Gastroesophageal sphincter (tissue), 4 donors: Measurements from ENCODE around the gene FAM168A. TPM values are rescaled to one million over a fixed set of nuclear protein-coding genes. Genes with fewer than 3 reads are reported as not detected.

Source experiments
- ATAC-seq: fragments of 150-250 bp; one replicate; pipeline ENCODE4 v1.9.1; 2016; ENCODE audit warnings: mild to moderate bottlenecking, moderate library complexity
- H3K27ac ChIP-seq, 4 donors: fragments of 200-600 bp; sonication (generic) in 3 of 4; 1 replicate in 3 of 4; 2 replicates in 1 of 4; pipeline ENCODE4 v1.5.1; 2016 to 2019
- H3K27me3 ChIP-seq: fragments of 200-600 bp; sonication (generic); one replicate; pipeline ENCODE4 v1.5.1; 2019
- H3K36me3 ChIP-seq, 2 donors: fragments of 200-600 bp; sonication (generic); one replicate each; pipeline ENCODE4 v1.5.1; 2019; ENCODE audit warnings: control low read depth in 1 of 2
- H3K4me1 ChIP-seq, 3 donors: fragments of 200-600 bp; sonication (generic); 1 replicate in 2 of 3; 2 replicates in 1 of 3; pipeline ENCODE4 v1.5.1; 2016 to 2019; ENCODE audit warnings: control low read depth in 2 of 3
- H3K4me3 ChIP-seq, 2 donors: fragments of 200-600 bp; sonication (generic); one replicate each; pipeline ENCODE4 v1.5.1; 2019; ENCODE audit warnings: mild to moderate bottlenecking in 1 of 2, moderate library complexity in 1 of 2
- H3K9me3 ChIP-seq, 3 donors: fragments of 200-600 bp; sonication (generic); one replicate each; pipeline ENCODE4 v1.5.1; 2017 to 2019; ENCODE audit warnings: control low read depth in 2 of 3
- EP300 ChIP-seq: sonication (generic); formaldehyde crosslinking; IDR thresholded peaks from one replicate; pipeline ENCODE4 v1.6.1; 2017; ENCODE audit warnings: antibody characterized with exemption, mild to moderate bottlenecking
- POLR2A ChIP-seq, 2 donors: fragments of 450-650 bp; IDR thresholded peaks; one replicate each; pipeline ENCODE4 v1.6.1; 2017; ENCODE audit warnings: antibody characterized with exemption in 2 of 2, mild to moderate bottlenecking in 2 of 2, moderate library complexity in 1 of 2
- POLR2AphosphoS5 ChIP-seq: sonication (generic); formaldehyde crosslinking; IDR thresholded peaks from one replicate; pipeline ENCODE4 v1.6.1; 2017; ENCODE audit warnings: antibody characterized with exemption
- WGBS, 2 donors: methylation state at CpG; one replicate each; pipeline ENCODE4 v1.1.5; 2018; ENCODE audit warnings: low coverage in 1 of 2; 5-methylcytosine and 5-hydroxymethylcytosine counted together
- small RNA-seq, 4 donors: library from RNA; depleted of rRNA; stranded (forward); fragments of <200 nt; gene quantifications; one replicate each; pipeline ENCODE3, GENCODE V24; 2016
- total RNA-seq, 4 donors: library from RNA; depleted of rRNA; stranded (reverse); fragments of >200 nt; gene quantifications; one replicate each; pipeline ENCODE4 v1.1.0, GENCODE V29; 2016
- TF ChIP-seq, protein P1 (sequence below), 4 experiments: fragments of 200-600 bp in 2 of 4; fragments of 450-650 bp in 2 of 4; sonication (generic) in 1 of 4; IDR thresholded peaks; one replicate each; pipeline ENCODE4 v1.5.1; 2017 to 2019; ENCODE audit warnings: antibody characterized with exemption in 4 of 4, mild to moderate bottlenecking in 2 of 4, moderate library complexity in 2 of 4

Gene FAM168A
- total RNA-seq, 4 donors from 2014 or later: 27.5 to 51.8 (median 42.0) TPM

DNA sequence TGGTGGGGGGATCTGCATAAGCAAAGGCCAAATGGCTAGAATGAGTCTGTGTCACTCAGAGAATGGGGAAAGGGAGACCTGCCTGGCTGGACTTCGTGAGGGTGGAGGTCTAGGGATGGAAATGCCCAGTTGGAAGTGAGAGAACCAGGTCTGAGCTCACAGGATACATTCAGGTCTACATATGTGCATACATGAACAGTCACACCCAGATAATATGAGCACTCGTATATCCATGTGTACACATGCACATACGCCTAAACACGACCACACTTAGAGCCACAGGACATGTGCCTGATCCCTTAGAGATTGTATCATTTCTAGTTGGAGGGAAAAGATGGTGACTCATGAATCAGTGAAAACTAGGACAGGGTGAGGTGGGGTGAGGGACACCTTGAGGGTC is 242.8 kb downstream of the FAM168A start:
- no peak for ATAC-seq
- Histone ChIP-seq H3K4me1 (peaks cover 0 to 40% (median 0%) of the 10 kb centered on the region in 3 donors), H3K4me3 (no peak overlapping the region), H3K27me3 (no peaks in the 10 kb centered on the region), H3K9me3 (no peaks in the 10 kb centered on the region), H3K36me3 (peaks cover 0 to 76% of the 10 kb centered on the region in 2 donors), H3K27ac (no peak overlapping the region)
- TF ChIP-seq, protein P1, sequence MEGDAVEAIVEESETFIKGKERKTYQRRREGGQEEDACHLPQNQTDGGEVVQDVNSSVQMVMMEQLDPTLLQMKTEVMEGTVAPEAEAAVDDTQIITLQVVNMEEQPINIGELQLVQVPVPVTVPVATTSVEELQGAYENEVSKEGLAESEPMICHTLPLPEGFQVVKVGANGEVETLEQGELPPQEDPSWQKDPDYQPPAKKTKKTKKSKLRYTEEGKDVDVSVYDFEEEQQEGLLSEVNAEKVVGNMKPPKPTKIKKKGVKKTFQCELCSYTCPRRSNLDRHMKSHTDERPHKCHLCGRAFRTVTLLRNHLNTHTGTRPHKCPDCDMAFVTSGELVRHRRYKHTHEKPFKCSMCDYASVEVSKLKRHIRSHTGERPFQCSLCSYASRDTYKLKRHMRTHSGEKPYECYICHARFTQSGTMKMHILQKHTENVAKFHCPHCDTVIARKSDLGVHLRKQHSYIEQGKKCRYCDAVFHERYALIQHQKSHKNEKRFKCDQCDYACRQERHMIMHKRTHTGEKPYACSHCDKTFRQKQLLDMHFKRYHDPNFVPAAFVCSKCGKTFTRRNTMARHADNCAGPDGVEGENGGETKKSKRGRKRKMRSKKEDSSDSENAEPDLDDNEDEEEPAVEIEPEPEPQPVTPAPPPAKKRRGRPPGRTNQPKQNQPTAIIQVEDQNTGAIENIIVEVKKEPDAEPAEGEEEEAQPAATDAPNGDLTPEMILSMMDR (IDR thresholded peaks at IDR 0.05): no peak
- no peak for TF ChIP-seq EP300
- no peak for TF ChIP-seq POLR2AphosphoS5
- TF ChIP-seq POLR2A (IDR thresholded peaks at IDR 0.05): no peak
- WGBS, 2 donors: 92 to 100% methylated on average over 1 to 2 of the region's 4 CpGs

DNA sequence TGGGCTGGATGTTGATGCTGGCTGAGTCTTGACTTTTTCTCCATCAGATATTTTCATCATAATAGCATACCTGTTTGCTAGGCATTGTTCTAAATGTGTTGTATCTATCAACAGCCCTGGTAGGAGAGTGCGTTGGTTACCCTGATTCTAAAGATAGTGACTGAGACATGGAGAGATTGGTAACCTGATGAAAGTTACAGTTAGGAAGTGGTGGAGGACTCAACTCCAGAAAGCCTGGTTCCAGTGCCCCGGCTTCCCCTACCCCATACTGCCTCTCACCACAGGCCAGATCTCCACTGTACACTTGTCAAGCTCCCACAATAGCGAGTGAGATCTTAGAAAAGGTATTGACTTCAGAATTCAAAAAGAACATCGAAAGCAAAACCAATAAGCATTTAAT is 244.5 kb downstream of the FAM168A start:
- H3K4me1 ChIP-seq: peaks cover 0 to 39% (median 0%) of the 10 kb centered on the region in 3 donors
- no peaks in the 10 kb centered on the region for H3K27me3 ChIP-seq
- no peak for TF ChIP-seq POLR2AphosphoS5
- TF ChIP-seq, protein P1 (IDR thresholded peaks at IDR 0.05): no peak
- TF ChIP-seq EP300: no peak
- TF ChIP-seq POLR2A (IDR thresholded peaks at IDR 0.05): no peak
- no peaks in the 10 kb centered on the region for H3K9me3 ChIP-seq
- ATAC-seq: no peak
- H3K36me3 ChIP-seq: peaks cover 0 to 66% of the 10 kb centered on the region in 2 donors
- H3K4me3 ChIP-seq: no peak overlapping the region
- H3K27ac ChIP-seq: no peak overlapping the region
- 70 to 90% methylated on average over 3 to 4 of the region's 4 CpGs for WGBS, 2 donors

DNA sequence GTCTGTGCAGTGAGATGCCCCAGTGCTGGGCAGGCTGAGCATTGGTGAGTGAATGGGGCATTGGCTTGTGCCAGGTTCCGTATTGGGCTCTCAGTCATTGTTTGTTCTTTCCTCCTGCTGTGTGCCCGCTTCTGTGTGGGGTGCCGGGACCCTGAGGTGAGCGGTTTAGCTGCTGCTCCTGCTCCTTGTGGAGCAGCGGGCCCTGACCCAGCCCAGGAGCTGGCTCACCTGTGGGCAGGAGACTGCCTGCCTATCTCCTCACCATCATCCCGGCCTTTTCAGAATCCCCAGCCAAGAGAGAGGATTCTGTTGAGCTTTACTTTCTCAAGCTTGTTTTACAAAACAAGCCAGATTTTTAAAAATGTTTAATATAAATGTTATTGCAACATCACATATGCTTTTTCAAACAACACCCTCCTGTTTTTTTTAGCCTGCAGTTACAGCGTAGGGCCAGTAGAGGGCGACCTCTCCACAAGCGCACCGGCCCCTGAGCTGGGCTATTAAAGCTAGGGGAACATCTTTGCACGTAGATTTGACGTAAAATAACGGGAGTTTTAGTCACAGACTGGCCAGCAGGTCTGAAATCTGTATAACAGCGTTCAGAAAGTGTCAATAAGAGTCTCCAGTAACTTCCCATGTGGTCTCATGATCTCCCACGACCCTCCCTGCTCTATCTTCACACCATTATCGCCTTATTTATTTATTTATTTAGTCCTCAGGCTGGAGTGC is 246.8 kb downstream of the FAM168A start:
- H3K36me3 ChIP-seq: peaks cover 0 to 63% of the 10 kb centered on the region in 2 donors
- H3K4me3 ChIP-seq: no peak overlapping the region
- H3K4me1 ChIP-seq: peaks cover 0 to 36% (median 0%) of the 10 kb centered on the region in 3 donors
- WGBS, 2 donors: 5 to 27% methylated on average over 7 to 16 of the region's 16 CpGs
- ATAC-seq: peak; percentile 77
- no peaks in the 10 kb centered on the region for H3K9me3 ChIP-seq
- no peak for TF ChIP-seq POLR2AphosphoS5
- TF ChIP-seq, protein P1 (IDR thresholded peaks at IDR 0.05): peak in 3 of 4 experiments; percentile 91 to 96 (median 93)
- H3K27me3 ChIP-seq: no peaks in the 10 kb centered on the region
- peak overlapping the region in 3 of 4 donors; percentile 64 to 77 (median 70) for H3K27ac ChIP-seq

Small RNA genes lying within 50 kb of the gene (small RNA-seq; reads per million reads assigned to genes)
- gene AP000763.2 (0 reads per million in 4 donors), gene HMGN2P38 (0 reads per million in 4 donors)

Other genes starting within 250 kb of the FAM168A start
- 1 to 10 TPM; 2.3 to 5.7 (median 3.5) TPM for gene RELT, start 221.7 kb downstream of the FAM168A start, total RNA-seq
- gene PLEKHB1, start 48.5 kb upstream of the FAM168A start, total RNA-seq: 10 to 100 TPM; 13.3 to 49.3 (median 37.6) TPM
- gene RAB6A, start 163.0 kb upstream of the FAM168A start, total RNA-seq: 100 to 1,000 TPM; 134 to 168 (median 149) TPM
- 10 to 100 TPM in 3 of 4 donors, 1 to 10 TPM in 1; 8.8 to 46.2 (median 22.2) TPM for gene MRPL48, start 189.8 kb upstream of the FAM168A start, total RNA-seq